Fibroblast of peridontal ligament (primary cell): ENCODE measurements around the gene SLC8A2.
"Not testable (repeated sequence)": the region's sequence is repeated elsewhere in the genome, so short reads cannot be mapped to it uniquely, and the experiment has no call there.

Experiments
- DNase-seq: peaks from one replicate; pipeline ENCODE4 v3.0.0-alpha.2; 2010; ENCODE audit errors: extremely low read depth

The SLC8A2 gene

DNA sequence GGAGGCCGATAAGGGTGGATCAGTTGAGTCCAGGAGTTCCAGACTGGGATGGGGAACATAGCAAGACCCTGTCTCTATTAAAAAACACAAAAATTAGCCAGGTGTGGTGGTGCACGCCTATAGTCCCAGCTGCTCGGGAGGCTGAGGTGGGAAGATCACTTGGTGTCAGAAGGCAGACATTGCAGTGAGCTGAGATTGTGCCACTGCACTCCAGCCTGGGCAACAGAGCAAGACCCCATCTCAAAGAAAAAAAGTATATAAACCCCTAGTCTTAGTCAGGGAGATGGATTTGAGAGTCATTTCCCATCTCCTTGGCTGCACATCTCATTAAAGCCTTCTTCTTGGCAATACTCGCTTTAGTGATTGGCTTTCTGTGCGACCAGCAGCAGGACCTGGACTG is 87.8 kb downstream of the SLC8A2 start:
- DNase-seq, result not testable (repeated sequence)

DNA sequence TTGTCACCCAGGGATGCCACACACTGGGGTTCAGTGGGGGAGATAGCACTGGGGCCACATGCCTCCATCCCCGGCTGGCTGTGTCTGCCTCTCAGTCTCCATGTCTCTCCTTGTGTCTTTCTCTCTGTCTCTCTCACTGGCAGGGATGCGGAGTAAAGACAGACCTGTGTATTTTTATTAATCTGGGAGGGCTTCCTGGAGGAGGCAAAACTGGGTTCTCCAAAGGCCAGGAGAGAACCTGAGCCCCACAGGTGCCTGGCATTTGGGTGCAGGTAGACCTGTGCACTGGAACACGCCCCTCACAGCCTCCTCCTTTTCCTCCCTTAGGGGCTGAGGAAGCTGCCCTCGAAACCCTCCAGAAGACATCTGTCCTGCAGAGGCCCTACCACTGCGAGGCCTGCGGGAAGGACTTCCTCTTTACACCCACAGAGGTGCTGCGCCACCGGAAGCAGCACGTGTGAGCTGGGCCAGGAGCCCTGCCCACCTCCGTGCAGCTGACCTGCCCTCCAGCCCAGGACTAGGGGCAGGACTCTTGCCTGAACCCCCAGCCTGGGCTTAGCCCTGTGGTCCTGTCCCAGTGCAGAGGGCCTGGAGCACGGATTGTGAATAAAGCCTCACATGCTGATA is 89.9 kb downstream of the SLC8A2 start:
- no peak for DNase-seq

DNA sequence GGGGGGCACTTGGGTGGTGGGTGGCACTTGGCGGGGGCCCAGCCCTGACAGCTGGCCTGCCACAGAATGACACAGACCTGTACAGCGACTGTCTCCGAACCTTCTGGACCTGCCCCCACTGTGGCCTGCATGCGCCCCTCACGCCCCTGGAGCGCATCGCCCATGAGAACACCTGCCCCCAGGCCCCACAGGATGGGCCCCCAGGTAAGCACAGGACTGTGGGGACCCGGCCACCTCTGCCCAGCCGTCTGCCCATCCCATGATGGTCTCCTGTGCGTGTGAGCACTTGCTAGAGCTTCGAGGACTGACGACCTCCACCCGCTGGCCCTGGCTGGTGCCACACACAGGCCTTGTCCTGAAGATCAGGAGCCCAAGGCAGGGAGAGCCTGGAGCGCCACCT is 90.6 kb downstream of the SLC8A2 start:
- DNase-seq, result no peak

DNA sequence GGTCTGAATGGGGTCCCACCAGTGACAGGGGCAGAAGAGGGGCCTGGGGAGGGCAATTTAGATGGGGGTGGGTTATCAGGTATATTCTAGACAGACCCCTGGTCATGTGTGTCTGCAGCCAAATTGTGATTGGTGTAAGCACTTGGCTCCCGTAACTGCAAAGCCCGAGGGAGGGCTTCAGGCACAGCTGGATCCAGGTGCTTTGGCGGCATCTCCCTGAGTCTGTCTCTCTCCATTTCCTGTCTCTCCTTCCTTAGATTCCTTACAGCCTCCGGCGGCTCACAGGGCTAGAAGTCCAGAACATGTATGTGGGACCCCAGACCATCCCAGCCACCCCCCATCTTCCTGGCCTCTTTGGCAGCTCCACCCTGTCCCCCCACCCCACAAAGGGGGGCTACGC is 91.1 kb downstream of the SLC8A2 start:
- DNase-seq, result no peak

DNA sequence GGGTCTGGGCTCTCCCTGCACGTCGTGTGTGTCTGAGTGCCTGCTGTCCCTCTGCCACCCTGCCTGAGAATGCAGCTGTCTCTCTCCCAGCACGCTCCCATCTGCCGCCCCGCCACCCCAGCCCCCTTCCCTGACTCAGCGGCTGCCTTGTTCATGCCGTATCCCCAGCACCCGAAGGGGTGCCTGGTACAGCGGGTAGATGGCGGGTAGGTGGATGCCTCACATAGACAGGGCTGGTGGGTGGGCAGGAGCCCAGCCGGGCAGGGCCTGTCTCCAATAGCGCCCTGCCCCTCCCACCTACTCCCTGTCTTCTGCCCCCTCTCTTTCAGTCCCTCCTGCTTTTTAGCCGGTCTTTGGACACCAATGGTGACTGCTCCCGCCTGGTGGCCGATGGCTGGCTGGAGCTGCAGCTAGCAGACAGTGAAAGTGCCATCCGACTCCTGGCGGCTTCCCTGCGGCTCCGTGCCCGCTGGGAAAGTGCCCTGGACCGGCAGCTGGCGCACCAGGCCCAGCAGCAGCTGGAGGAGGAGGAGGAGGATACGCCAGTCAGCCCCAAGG is 92.2 kb downstream of the SLC8A2 start:
- no peak for DNase-seq

DNA sequence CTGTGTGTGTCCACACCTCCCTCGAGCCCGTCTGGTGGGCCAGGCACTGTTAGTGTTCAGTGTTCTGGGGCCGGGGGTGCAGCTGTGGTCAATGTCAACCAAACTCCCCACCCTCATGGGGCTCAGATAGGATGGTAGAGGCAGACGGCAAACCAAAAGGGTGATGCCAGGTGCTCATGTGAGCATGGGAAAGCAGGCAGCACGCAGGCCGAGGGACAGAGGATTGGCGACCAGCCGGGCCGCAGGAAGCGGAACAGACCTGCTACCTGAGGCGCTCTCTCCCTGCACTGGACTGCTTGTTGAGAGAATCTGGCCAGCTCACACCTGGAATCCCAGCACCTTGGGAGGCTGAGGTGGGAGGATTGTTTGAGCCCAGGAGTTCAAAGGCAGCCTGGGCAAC is 93.4 kb downstream of the SLC8A2 start:
- DNase-seq, result no peak
